AG08395 (cell line): ENCODE measurements around the gene CA4.
"Not testable (repeated sequence)": the region's sequence is repeated elsewhere in the genome, so short reads cannot be mapped to it uniquely, and the experiment has no call there.

Source experiments
- DNase-seq: peaks from one replicate; pipeline ENCODE4 v3.0.0; 2012; ENCODE audit warnings: mixed read lengths, low spot score

The CA4 gene

DNA sequence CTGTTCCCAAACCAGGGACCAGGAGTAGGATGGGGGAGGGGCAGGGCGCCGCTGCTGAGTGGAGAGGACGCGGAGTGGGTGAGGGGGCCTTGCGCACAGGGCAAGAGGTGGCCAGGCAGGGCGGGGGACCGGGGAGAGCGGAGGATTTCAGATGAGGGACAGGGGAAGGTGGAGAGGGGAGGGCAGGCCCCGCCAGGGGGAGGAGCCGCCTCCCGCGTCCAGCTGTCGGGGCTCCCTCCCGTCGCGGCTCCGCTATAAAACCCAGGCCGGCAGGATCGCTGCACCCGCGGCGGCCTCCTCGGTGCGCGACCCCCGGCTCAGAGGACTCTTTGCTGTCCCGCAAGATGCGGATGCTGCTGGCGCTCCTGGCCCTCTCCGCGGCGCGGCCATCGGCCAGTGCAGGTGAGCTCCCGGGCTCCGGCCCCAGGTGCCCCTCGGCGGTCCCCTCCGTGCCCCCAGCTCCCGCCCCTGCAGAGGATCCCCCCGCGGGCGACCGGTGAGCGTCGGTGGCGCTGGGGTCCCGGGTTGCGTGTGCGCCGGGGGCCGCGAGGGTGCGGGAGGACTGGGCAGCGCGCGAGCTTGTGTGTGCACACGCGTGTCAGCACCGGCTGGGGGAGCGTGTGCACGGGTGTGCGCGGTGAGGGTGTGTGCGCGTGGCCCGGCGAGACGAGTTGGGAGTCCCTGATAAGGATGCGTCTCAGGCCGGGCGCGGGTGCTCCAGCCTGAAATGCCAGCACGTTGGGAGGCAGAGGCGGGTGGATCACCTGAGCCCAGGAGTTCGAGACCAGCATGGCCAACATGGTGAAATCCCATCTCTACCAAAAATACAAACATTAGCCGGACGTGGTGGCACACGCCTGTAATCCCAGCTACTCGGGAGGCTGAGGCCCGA lies at the start of gene CA4:
Gene CA4 (plus strand): TSS at position 283 of the 892 bp plus-strand sequence. CDS start 62 bp downstream, at position 345.
- DNase-seq, result no peak

DNA sequence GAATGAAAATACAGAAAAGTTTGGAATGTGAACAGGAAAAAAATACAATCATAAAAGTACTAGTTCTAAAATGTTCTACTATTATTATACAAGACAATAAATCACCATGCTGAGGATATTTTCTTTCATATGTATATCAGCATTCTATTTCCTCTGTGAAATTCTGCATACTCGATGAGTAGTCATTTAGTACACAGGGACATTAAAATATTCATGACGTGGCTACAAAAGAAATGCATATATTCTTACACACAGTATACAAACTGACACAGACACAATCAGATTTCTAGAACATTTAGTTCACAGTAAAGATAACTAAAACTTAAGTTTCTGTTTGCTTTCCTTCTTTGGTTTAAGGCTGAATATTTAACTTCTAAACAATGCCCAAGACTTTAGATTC lies 49.2 kb upstream of the CA4 start:
- not testable (repeated sequence) for DNase-seq

DNA sequence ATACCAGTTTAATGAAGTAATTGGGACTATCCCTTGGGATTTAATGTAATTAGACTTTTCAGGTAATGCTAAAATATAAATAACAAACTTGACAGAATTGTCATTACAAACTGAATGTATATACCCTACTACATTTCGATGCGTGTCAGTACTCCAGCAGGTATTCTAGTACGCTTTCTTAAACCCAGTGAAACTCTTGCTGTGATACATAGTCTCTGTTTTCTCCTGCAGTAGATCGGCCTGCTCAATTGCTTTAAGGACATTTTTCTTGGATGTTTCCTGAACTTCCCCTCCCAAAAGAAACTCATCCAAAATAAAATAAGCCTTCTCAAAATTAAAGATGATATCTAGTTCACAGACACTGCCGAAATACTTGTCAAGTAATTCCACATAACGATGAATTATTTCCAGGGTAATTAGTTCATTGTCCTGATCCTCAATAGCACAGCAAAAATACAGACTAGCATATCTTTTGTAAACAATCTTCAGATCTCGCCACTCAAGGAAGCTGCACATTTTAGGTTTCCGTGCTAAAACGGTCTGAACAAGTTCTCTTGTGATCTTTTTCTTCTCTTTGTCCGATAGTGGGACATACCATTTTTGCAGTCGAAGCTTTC lies 47.6 kb upstream of the CA4 start:
- DNase-seq, result not testable (repeated sequence)

DNA sequence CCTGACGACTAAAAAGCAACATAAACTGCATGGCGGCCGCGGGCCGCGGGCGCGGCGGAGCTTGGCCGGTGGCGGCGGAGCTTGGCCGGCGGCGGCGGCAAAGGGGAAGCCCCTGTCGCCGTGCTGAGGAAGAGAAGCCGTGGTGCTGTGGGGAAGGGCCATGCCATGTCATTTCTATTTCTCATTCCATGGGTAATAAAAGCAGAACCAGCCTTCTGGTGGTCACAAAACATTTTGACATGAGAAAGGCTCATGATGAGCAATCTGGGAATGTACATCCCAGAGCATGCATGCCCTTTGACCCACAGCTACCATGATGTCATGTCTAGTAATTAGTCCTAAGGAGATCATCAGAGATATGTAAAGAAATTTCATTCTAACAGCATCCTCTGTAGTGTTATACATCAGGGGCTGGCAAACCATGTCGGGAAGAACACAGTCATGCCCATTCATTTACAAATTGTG lies 47.1 kb upstream of the CA4 start:
- DNase-seq, result no peak

DNA sequence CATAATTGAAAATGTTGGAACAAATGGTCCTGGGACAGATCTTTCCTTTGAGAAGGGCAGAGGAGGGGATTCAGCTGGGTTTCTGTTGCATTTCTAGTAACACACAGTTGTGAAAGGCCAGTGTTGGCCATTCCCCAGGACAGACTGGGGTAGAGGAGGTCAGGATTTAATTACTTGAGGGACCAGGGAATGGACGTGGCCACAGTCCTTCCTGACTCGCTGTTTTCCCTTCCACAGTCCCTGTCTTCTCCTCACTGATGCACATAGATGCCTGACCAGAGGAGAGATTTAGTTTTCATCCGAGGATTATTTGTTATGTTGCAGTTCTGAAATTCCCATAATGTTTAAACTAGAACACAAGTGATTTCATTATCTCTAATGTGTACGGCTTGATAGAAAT lies 45.8 kb upstream of the CA4 start:
- no peak for DNase-seq

DNA sequence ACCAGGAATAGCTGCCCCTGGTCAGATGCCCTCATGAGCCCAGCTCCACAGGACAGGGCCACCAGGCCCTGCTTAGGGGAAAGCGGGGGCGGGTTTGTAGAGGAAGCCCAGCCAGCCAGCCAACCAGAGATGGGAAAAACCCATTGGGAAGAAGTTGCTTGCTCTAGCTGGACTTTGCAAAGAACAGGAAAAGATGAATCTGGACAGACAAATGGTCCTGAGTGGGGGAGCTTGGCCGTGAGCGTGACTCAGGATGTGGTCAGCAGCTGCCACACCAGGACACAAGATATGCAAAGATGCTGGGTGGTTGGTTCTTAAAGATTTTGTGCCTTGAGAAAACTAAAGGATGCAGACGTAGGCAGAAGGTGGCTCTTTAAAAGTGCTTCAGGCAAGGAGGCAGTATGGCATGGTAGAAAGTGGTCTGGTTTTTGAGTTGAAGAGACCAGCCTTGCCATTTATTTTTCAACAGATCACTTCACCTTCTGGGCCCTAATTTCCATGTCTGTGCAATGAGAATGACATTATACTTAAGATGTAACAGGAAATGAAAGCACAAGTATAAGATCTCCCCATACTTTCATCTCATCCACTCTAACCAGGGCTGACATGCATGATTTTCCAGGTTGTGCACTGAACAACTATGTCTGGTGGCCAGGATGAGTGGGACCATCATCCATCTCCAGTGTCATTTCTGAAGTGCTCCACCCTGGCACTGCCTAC lies 43.3 kb upstream of the CA4 start:
- DNase-seq, result peak; percentile 64

DNA sequence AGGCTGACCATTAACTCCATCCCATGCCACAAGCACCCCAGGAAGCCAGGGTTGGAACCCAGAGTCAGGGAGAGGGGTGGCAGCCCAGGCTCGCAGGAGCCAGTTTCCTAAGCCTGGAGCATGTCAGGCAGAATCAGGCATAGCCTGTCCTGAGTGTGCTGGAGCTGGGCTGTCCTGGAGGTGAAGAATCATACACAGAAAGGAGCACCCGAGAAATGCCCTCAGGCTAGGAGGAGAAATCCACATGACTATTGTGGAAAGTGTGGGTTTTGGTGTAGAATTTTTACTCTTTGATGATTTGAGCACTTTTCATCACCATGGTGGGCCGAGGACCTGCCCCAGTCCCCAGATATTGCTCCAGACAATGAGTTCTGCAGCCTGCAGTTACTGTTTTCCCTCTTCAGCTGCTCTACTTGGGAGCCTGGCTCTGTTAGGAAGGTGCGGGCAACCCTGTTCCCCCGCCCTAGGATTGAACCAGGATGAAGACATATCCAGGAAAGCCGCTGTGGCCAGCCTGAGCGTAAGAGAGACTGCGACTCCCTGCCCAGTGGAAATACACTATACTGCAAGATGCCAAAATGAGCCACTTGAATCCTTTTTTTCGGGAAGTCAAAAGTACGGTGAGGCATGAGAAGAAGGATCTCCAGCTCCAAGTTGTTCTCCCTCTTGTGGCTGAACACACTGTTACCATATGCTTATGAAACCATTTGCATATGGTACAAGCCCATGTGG lies 42.1 kb upstream of the CA4 start:
- DNase-seq, result no peak

DNA sequence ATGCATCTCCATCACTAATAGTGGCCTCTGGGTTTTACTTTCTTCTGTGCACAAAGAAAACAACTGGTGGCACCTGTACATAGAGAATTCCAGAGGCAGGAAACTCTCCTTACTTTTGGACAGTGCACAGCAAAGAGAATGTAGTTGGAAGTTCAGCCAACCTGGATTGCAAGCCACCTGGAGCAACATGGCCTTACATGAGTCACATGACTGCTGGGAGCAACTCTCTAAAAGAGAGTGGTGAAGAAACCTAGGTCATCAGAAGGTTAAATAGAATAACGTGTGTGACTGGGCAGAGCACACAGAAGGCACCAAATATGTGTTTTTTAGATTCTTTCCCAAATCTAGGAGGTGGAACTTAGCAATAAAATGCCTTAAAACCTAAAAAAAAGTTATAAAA lies 41.5 kb upstream of the CA4 start:
- DNase-seq, result not testable (repeated sequence)

DNA sequence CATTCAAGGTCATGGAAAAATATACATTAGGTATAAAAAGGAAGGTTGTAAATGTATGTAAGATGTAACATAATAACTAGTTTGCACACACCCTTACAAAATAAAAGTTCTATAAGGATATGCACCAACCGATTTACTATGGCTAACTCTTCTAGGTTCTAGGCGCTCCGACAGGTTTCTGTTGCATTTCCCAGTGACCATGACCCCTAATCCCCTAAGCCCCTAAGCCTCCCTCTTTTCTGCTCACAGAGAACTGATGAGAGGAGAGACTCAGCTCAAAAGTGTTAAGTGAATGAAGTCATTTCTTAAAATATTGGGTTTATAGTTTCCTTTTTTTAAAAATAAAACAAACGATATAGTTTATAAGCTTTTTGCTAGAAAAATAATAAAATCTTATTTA lies 41.1 kb upstream of the CA4 start:
- DNase-seq, result no peak

DNA sequence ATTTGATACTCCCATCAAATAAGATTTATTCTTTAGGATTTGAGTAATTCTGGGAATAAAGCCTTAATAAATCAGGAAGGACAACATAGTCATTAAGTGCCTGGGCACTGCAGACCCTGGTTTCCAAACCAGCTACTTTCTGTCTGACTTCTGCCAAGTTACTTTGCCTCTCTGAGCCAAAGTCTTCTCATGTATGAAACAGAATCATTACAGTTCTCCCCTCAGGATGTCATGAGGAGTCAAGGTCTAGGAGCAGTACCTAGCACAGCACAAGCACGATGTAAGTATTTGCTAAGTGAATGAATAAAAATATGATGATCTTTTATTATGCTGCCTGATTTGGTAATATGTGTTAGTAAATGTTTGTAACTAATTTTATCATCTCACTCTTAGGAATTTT lies 40.6 kb upstream of the CA4 start:
- no peak for DNase-seq

DNA sequence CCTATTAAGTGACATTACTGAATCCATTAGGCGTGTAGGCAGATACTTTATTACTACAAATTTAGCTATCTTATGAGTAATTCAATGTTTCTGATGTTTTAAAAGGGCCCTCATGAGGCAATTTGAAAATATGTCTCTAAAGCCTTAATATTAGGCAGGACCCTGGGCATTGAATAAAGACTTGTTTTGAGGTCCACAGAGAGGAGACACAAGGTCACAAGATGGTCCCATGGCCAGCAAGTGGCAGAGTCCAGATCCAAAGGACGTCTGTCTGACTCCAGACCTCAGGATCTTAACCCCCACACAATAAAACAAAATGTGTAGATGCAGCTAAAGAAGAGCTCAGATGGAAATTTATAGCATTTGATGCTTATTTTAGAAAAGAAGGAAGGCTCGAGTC lies 39.2 kb upstream of the CA4 start:
- no peak for DNase-seq

DNA sequence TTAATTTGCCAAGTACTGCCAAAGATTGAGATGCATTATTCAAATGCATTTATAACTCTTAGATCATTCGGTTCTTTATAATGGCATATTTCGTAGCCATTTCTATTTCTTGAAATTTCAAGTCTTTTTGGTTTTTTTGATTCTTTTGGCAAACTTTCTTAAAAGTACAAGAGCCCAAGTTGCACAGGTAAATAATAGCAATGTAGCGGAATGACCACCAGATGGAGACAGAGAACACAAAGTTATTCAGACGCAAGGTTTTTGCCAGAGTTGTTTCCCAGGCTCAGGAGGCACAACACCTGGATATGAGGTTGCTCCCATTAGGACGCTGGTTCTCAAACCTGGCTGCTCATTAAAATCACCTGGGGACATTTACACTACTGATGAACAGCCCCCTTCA lies 38.1 kb upstream of the CA4 start:
- not testable (repeated sequence) for DNase-seq

DNA sequence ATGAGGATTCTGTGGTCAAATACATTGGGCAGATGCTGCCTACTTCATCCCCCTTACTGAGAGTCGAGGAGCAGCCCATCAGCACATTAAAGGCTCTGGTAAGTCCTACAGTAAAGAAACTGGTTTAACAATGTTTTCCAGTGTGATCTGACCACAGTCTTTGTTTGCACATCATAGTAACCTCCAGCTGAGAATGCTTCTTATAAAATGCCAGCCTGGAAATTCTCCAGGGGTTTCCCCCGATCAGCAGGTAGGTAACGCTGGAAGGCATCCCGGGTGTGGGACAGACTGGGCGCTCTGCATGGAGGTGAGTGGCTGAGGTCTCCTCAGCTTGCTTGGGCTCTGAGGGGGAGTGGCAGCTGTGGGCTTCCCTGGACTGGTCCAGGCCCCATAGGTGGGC lies 34.4 kb upstream of the CA4 start:
- not testable (repeated sequence) for DNase-seq

DNA sequence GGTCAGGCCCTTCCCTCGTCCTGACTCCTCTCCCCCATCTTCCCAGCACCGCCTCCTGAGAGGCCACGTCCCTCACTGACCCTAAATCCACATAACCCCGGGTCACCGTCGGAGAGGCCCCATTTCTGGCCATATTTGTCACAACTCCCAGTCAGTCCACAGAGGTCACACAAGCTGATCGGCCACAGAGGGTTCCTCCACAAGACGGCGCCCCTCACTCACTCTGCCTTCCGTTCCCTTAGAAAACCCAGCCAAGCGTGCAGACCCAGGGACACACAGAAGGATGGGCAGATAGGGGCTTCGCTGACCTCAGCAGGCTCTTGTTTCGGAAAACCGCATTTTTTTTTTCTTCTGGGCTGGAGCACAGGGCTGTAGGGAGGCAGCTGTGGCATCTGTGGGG lies 33.6 kb upstream of the CA4 start:
- not testable (repeated sequence) for DNase-seq

DNA sequence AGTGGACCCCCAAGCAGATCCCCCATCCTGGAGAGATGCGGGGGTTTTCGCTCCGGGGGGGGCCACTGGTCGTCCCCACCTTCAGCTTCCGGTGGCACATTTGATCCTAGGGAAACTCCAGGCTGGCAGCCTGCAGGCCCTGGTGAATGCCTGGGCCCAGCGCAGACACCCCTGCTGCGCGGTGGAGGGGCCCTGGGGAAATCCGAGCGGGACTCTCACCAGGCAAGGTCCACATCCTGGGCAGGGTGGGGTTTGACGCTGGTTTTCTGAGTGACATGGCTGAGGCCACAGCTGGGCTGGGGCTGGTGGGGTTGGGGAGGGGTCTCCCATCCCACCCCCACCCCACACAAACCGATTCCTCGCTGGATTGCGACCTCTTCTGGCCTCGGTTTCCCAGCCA lies 30.6 kb upstream of the CA4 start:
- not testable (repeated sequence) for DNase-seq

DNA sequence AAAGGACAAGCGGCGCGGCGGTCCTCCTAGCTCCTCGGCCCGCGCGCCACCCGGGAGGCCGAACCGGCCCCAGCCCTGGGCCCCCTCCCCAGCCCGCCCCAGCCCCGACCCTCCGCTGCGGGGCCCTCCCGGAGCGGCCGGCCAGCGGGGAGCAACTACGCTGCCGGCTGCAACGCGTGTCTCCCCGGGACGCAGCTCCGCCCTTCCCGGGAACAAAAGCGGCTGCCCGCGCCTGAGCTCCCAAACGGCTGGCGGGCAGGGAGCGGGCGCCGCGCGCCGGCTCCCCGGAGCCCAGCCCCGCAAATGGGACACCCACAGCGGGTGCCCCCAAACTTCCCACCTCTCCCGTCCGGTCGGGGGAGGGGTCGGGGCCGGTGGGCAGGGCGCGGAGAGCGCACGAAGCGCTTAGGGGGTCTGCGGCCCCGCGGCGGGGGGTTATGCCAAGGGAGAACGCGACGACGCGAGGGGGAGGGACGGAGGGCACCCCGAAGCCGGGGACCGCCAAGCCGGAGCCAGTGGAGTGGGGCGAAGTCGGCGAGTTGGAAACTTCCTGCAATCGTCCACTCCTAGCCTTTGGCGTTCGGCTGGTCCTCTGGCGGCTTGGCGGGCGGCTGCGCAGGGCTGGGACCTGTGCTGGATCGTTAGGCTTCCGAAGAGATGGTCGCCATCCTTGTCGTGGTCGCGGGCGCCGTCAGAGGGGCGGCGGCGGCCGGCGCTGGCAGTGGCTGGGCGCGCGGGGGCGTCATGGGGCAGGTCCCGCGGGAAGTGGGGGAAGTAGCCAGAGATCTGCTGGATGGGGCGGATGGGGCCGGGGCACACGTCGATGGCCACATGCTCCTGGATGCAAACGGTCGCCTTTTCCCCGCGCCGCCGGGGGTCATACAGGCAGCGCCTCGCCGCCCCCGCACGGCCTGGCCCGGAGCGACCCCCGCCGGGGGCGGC lies 29.7 kb upstream of the CA4 start:
- DNase-seq, result not testable (repeated sequence)

DNA sequence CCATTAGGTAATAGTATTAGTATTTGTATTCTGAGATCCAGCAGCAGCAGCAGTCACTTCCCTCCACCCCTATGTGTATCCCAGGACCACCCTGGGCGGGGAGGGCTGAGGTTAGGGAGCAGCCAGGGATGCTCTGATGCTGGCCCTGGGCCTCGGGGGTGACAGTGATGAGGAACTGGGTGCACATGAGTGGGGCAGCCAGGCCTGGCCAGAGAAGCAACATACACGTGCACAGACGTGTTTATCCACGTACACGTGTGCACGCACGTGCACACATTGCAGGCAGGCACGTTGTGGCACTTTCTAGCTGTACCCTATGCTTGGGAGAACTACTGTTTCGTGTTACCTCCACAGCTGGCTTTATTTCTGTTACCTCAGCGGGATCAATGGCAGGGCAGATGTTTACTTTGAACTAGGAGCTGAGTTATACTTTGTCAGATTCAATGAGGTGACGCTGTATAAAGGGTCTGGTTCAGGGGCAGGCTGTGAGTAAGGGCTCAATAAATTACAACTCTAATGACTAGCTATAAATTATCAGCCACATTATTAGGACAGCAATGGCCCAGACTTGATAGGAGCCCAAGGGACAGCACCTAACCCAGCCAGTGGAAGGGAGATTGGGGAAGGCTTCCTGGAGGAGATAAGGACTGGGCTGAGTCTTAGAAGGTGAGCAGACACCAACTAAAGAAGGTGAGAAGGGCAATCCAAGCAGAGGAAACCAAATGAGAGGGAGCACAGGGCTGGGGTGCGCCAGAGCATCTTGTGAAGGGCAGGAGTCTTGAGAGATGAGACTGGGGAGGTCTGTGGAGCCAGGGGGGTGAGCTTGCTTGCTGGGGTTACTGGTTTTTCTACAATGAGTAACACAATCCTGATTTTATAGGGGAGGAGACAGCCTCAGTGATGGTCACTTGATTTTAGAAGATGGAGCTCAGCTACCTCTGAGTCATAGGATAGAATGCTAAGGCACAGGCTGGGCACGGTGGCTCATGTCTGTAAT lies 22.4 kb upstream of the CA4 start:
- no peak for DNase-seq

DNA sequence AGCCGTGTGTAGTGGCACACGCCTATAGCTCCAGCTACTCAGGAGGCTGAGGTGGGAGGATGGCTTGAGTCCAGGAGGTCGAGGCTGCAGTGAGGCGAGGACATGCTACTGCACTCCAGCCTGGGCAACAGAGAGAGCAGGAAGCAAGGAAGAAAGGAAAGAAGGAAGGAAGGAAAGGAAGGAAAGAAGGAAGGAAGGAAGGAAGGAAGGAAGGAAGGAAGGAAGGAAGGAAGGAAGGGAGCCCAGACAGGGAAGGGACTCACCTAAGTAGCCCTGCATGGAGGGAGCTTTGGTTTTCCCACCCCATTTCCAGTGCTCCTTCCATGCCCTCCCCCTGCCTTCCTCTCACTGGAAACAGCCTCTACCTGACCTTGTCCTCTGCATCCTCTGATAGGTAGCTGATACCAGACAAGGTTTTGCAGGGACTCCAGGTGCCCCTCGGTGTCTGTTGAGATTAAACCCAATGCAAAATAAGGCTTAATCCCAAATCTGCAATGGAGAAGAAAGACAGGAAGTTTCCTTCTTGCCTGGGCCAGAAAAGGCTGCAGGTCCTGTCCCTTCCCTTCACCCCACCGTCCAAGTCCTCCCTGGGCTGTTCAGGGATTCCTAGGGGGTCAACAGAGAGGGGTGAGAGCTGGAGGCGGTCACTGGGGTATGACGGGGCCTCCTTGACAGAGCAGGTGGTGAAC lies 21.5 kb upstream of the CA4 start:
- no peak for DNase-seq

DNA sequence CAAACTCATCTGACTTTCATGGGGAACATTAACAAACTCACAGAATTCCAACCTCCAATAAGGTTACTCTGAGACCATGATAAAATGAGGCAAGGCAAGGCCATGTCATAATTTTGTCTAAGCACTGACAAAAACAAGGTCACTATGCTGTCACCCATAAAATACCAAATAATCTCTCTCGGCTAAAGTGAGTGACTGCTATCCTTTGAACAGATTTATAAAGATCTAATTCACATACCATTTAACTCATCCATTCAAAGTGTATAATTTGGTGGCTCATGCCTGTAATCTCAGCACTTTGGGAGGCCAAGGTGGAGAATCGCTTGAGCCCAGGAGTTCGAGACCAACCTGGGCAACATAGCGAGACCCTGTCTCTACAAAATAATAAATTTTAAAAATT lies 20.6 kb upstream of the CA4 start:
- DNase-seq, result no peak
